ENCODE measurements around the gene NCOA1.

GRCh38 chr2:24618680-24619079, 127.6 kb downstream of the NCOA1 start:
- no peak for TF ChIP-seq FOXK2 (IDR thresholded peaks at IDR 0.05)
- no peak for TF ChIP-seq L3MBTL2 (conservative IDR thresholded peaks at IDR 0.05)
- no peak for TF ChIP-seq ARNT (IDR thresholded peaks at IDR 0.05)
- no peak for TF ChIP-seq FOXA1 (IDR thresholded peaks at IDR 0.05)
- TF ChIP-seq BHLHE40 (IDR thresholded peaks at IDR 0.05; ENCODE audit: borderline replicate concordance) = no peak
- TF ChIP-seq NFRKB (IDR thresholded peaks at IDR 0.05) = no peak

Measured in HEK293T (cell line).